Stimulated activated CD4-positive, alpha-beta T cell treated with anti-CD3 and anti-CD28 coated beads, TNF-alpha, amount 100 ng/mL, for 48 hours (primary cell): ENCODE results near the gene CDH4.
"Not testable (repeated sequence)": the region's sequence is repeated elsewhere in the genome, so short reads cannot be mapped to it uniquely, and the experiment has no call there.

Experiments
- DNase-seq, 3 donors: peaks; one replicate each; pipeline ENCODE4 v3.0.0-alpha.2; 2020; ENCODE audit warnings: low read depth in 3 of 3

The CDH4 gene

DNA sequence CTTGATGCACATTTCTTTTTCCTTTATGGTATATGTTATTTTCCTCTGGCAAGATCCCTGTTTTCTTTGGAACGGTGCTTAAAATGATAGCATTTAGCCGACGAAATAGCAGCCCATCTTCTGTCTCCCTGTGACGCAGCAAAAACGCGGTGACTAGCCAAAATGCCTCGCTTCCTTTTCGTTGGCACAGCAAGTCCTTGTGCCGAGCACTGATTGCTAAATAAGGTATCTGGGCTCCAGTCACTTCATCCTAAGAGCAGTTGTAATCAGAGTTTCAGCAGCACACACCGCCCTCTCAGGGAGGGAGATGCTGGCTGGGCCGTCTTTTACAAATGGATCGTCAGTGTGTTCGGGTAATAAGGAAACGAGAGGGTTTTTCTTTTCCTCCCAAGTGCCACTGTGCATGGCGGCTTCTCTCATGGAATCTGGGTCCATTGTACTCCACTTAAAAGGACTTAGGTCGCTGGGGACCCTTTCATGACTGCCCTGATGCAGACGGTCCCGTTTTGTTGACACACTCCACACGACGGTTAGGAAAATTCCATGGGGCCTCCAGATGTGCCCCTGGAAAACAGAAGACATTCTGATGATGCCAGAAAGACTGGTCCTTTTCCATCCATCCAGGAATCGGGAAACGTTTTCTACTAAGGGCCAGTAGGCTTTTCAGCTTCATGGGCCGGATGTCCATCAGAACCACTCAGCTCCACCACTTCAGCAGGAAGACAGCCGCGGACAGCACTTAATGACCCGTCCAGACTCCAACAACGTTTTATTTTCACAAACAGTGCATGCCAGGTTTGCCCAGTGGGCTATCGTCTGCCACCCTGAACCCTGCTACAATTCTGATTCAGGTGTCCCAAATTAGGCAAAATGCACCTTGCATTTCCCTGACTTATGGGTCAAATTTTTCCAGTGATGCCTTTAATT lies 185.5 kb downstream of the CDH4 start:
- DNase-seq: no peak

DNA sequence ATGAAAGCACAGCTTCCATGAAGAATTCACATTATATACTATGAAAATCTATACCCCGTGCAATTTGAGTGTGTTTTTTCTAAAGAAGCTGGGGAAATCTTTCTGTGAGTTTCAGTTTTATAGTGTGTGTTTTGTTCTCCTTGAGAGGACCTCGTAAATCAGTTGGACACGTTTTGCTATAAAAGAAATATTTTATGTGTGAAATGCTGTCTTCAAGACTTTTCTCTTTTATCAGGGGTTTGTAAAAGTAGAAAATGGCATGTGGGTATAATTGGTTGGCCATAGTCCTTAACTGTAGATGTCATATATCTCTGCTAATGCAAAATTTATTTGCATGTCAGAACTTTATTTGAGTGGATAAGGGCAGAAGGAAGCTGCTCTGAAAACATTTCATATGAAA lies 186.2 kb downstream of the CDH4 start:
- DNase-seq: no peak

DNA sequence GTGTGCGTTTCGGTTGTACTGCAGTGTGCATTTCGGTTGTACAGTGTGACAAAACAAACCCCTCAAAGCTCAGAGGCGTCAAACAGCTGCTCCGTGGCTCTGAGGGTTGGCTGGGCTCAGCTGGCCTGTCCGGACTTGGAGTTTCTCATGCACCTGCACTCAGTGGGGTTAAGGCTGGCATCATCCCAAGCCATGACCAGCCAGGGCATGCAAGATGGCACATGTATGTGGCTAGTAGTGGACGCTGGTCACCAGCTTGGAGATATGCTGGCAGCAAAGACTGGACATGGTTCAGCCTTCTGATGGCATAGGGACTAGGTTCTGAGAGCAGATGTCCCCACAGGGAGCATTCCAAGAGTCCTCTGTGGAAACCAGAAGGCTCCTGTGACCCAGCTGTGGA lies 187.2 kb downstream of the CDH4 start:
- DNase-seq: no peak

DNA sequence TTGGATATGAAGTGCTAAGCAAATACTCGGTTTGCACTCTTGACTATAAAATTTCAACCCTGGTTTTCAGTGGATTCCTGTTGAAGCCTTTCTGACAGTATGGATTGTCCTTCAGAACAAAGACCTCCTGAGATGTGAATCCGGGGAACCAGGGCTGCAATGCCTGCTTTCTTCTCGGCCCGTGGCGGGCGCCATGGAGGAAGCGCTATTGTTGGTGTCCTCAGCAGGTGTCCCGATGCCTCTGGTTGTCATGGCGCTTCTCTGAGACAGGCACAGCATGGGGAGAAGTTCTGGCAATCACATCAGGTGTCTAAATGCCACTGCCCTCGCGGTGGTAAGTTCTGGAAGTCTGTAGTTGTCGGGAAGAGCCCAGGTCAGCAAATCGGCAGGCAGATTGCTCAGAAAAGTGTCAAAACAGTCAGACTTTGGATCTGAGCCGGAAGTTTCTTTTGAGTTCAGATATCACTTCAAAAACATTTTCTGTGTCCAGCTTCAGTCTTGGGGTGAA lies 188.5 kb downstream of the CDH4 start:
- DNase-seq: no peak

DNA sequence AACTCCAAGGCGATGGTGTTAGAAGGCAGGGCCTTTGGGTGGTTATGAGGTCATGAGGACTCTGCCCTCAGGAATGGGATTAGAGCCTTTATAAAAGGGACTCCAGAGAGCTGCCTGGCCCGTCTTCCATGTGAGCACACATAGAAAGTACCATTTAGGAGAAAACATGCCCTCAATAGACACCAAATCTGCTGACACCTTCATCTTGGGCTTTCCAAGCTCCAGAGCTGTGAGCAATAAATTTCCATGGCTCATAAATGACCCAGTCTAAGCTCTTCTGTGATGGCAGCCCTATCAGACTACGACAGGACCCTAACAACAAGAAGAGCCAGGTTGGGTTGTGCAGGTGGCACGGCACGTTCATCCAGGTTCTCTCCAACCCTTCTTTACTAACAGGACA lies 189.5 kb downstream of the CDH4 start:
- no peak for DNase-seq

DNA sequence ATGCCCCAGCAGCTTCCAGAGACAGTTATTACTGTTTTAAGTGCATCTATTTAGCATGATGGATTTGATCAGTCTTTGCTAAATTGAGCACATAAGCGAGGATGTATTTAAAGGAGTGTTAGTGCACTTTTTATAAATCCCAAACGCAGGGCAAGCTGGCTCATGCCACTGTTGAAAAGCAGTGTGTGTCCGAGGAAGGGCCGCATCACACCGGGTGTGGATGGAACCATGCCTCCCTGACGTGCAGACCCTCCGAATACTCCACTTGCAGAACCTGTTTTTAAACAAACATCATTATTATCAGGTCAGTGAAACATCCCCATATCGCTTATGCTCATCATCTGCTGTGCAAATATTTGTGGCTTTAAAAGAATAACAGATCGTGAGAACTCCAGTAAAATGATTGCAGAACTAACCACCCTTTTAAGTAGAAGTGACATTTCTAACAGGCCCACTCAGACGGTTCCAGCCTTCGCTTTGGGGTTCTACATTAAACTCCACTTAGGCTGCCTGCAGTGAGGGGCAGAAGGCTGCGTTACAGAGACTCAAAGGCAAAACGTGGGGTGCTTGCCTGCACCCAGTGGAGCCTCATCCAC lies 190.1 kb downstream of the CDH4 start:
- DNase-seq: no peak

DNA sequence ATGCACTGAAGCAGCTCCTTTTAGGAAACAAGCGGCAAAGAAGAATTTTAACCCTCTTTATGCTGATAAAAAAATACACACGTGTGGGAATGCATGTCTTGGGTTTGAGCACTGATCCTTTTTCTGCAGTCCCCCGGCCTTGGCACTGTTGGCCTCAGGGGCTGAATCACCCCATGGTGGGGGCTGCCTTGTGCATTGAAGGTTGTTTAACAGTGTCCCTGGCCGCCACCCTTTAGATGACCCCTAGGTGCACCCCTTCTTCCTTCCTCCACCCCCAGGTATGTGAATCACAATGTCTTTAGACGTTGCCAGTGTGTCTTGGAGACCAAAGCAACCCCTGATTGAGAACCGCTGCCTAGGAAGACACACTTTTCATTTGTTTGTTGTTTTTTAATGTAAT lies 190.7 kb downstream of the CDH4 start:
- no peak for DNase-seq

DNA sequence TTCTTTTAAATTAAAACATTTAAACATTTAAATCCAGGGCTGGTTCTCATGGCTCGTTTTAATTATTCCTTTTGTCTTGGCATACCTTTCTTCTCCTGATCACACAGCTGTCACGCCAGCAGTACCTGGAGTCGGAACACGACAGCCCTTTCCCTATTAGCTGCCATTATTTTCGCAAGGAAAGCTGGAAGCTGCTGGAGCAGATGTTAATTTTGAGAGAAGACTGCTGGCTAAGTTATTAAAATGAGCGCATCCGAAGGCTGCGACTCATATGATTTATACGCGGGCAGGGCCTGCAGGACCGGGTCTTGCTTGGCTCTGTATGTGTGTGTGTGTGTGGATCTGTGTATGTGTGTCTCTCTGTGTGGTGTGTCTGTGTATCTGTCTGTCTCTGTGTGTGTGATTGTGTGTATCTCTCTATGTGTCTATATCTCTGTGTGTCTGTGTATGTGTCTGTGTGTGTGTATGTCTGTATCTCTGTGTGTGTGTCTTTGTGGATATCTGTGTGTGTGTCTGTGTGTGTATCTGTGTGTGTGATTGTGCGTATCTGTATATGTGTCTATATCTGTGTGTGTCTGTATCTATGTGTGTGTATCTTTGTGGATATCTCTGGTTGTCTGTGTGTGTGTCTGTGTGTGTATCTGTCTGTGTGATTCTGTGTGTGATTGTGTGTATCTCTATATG lies 191.5 kb downstream of the CDH4 start:
- DNase-seq: no peak

DNA sequence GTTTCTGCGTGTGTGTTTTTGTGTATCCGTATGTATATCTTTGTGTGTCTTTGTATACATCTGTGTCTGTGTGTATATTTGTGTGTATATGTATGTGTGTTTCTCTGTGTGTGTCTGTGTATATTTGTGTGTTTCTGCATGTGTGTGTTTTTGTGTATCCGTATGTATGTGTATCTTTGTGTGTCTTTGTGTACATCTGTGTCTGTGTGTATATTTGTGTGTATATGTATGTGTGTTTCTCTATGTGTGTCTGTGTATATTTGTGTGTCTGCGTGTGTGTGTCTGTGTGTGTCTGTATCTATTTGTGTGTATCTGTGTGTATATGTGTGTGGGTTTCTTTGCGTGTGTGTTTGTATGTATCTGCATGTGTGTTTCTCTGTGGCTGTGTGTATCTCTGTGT lies 192.6 kb downstream of the CDH4 start:
- DNase-seq: no peak

DNA sequence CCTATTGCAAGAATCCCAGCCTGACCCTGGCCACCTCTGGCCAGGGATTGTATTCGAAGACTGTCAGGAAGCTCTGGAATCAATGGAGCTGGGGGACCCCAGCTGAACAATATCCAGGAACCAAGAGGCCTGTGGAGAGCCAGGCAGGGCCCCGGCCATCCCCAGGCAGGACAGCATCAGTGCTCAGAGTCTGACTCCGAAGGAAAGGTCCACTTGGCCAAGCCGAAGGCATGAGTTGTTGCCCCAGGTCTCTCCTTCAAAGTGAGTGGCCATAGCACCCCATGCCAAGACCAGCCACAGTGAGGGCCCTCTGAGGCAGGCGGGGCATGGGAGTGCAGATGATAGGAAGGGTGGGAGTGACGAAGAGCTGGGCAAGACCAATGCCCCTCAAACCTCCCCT lies 193.1 kb downstream of the CDH4 start:
- no peak for DNase-seq

DNA sequence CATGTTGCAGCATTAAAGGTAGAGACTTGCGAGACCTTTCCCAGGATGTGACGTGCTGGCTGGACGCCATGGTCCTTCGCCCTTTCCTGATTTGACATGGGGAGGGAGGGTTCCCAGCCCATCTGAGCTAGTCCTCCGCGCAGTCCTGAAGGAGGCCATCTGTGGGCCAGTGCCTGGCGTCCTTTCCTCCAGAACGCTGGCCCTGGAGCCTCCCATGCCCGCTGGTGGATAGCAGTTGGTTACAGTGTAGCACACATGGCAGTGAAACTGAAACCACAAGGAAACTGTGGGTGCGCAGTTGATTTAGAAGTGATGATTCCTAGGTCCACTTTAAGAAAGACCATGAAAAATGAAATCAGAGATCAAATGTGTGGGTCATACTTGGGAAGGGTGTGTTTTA lies 193.7 kb downstream of the CDH4 start:
- no peak for DNase-seq

DNA sequence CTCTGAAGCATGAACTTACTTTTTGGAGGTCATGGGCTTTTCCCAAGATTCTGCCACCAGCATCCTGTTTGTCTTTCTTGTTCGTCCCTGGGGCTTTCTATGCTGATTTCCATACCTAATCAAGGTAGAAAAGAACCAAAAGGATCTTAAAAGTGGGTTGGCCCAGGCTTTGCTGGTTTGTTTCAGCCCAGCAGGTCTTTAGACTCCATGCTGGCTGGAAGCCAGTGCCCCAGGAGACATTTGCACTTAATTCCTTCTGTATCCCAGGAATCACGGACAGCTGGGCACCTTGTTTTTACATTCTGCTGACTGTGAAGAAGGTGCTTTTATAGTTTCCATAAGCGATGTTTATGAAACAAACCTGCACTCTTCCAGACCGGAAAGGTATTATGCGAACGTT lies 195.9 kb downstream of the CDH4 start:
- no peak for DNase-seq

DNA sequence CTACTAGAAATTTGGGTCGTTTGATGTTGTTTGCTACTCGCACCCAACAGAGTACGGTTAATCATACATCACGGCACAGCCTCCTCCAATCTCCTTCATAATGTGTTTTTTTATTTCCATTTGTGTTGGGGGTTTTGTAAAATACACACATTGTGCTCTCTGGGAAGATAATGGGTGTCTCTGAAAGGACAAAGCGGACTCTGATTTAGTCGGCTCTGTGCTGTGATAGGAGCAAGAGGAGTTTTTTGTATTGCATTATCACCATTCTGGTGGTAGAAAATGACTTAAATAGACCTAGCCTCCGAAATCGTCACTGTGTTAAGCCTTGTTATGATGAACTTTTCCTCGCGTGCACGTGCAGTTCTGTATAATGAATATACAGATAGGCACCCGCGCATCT lies 196.3 kb downstream of the CDH4 start:
- no peak for DNase-seq

DNA sequence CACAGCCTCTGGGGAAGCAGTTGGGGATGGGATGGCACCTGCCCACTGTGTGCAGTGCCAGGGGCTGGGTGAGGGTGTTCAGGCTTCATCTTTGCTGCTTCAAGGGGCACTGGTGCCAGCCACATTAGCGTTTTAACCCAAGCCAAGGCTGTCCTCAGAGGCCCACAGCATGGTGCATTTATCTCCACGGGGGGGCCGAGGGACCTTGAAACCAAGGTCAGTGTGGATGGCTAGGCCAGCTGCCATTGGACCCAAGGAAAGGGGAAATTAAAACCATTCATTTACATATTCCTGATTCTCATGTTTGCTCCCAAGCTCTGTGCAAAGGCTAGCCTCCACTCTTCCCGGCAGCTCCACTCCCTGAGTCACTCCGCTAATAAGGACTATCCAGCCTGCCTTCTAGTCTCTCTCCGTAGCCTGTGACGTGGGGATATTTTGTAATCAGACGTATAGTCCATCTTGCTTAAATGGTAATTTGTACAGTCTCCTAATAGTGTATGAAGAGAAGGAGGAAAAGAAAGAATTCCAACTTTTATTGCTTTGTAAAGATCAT lies 197.1 kb downstream of the CDH4 start:
- DNase-seq: no peak

DNA sequence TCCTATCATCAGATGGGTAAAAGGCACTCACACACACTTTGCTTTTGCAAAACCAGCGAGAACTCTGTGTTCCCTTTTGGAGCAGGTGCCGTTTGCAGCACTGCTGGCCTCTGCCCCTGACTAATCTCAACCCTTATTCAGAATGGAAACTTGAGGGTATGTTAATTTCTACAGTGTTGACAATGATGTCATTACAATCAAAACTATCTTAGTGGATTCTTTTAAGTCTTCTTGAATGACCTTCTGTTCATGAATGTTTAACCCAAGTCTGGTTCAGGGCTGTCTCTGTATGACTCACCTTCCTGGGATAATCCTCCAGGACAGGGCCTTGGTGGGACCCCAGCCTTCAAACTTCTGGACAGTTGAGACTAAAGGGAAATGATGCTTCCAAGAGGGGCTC lies 197.9 kb downstream of the CDH4 start:
- DNase-seq: no peak

DNA sequence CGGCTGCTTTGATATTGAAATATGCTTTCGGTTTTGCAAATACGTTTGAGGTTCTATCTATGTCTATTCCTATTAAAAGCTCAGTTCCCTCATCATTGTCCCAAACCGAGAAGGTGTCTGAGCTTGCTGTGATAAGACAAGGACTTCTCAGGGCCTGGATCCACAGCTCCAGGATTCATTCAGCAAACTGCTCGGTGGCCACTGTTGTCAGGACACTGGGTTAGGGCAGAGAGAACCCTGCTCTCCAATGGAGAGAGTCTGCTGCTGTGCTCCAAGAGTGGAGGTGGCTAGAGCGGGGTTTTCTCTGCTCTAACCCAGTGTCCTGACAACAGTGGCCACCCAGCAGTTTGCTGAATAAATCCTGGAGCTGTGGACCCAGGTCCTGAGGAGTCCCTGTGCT lies 198.5 kb downstream of the CDH4 start:
- no peak for DNase-seq

DNA sequence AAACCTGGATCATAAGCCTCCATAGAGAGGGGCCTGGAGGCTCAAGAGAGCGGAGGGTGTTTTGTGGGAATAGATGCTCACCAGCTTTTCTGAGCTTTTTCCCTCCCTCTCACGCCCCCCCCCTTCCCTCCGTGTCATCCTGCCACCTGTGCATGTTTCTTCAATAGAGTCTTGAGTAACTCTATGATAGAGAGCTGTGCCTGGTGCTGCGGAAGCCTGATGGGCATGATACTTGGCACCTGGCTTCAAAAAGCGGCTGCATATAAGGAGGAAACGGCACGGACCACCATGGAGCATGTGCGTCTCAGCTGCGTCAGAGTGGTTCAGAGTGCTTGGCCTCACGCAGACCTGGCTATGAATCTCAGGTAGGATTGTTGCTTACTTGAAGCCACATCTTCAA lies 198.9 kb downstream of the CDH4 start:
- no peak for DNase-seq

DNA sequence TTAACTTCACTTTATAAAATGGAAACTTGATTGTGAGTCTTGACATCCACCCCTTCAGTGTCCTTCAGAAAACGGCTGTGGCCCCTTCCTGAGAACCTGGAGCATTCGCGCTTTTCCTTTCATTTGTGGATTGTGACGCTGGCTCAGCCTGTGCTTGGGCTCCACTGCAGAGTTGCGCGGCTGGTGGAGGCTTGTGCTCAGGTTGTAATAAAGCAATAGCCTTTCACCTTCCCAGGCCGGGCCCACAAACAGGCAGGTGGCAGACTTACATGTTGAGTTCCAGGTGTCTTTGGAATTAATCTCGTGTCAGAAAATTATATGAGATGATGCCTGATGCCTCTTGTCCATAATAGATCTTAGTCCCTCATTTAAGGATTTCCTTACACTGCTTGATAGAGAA lies 199.9 kb downstream of the CDH4 start:
- no peak for DNase-seq

DNA sequence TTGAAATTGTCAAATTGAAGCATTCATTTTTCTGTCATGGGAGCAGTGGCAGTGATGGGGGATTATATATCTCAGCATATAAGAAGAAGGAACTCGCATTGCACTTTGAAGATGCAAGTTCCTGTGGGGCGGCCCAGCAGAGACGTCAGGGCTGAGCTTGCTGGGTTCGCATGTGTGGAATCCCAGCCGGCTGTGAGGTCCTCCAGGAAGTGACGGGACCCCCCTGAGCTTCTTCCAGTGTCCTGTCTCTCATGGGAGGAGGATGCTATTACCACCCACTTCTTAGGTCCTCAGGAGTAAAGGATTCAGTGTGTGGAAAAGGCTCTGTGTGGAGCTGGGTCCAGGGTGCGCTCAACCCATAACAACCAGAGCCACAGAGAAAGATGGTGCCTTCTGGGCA lies 201.2 kb downstream of the CDH4 start:
- no peak for DNase-seq

DNA sequence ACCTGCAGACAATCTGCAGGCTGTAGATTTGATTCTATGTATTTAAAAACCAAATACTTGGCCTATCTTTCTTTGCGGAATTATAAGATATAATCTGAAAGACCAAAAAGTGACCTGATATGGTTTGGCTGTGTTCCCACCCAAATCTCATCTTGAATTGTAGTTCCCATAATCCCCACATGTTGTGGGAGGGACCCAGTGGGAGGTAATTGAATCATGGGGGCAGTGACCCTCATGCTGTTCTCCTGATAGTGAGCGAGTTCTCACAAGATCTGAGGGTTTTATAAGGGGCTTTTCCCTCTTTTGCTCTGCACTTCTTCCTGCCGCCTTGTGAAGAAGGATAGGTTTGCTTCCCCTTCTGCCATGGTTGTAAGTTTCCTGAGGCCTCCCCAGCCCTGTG lies 201.6 kb downstream of the CDH4 start:
- DNase-seq: not testable (repeated sequence)

DNA sequence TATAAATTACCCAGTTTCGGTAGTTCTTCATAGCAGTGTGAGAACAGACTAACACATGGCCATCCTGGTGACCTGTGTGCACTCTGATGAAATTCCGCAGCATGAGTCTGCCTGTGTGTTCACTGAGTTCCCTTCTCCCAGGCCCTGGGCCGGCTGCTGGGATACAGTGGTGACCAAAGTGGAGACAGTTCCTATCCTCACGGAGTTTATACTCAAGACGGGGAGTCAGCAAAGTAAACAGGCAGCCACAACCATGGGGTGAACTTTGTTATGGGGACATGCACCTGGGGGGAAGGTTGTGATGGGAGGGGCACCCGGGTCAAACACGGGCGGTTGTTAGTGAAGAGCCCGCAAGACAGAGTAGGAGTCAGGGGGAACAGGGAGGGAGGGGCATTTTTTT lies 202.0 kb downstream of the CDH4 start:
- DNase-seq: no peak

DNA sequence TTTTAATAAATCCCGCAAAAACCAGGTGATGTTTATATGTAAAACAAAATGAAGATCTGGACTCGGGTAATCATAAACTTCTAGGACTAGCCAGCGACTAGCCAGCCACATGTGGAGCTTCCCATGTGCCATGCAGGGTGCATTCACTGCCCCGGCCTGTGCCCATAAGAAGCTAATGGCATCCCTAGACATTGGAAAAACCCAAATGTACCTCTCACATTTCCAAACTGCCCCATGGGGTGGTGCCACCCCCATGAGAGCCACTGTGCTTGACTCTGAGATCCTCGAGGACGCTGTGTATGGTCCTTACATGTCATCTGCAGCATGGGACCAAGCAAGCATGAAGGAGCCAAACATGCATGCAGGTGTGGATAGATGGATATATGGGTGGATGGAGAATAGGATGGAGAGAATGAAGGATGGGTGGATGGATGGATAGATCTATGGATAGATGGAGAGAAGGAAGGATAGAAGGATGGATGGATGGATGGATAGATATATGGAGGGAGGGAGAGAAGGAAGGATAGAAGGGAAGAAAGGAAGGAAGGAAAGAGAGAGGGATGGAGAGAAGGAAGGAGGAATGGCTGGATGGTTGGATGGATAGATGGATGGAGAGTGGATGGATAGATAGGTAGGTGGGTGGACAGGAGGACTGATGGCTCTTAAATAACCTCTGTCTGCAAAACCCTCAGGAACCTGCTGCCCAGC lies 203.6 kb downstream of the CDH4 start:
- DNase-seq: no peak
